Heart left ventricle (tissue), 16 donors: ENCODE measurements around the gene KREMEN1. TPM values are rescaled to one million over a fixed set of nuclear protein-coding genes. Genes with fewer than 3 reads are reported as not detected.
A peak's percentile ranks its signal among the peaks of the same experiment; 100 is the strongest.

Experiments used
- ATAC-seq, 4 donors: fragments of 200-7000 bp; cut with Tn5 transposase; one replicate each; pipeline ENCODE4 v1.9.1; 2020 to 2022; ENCODE audit warnings: moderate library complexity in 4 of 4, mild to moderate bottlenecking in 3 of 4, moderate number of reproducible peaks in 1 of 4
- DNase-seq, 5 donors: peaks; one replicate each; pipeline ENCODE4 v3.0.0-alpha.2; 2020
- H3K27ac ChIP-seq, 12 donors: fragments of 200-600 bp; sonication (generic) in 4 of 12; one replicate each; pipeline versions ENCODE4 v1.5.0 to v1.8.0; 2016 to 2022; ENCODE audit warnings: mild to moderate bottlenecking in 2 of 12
- H3K27me3 ChIP-seq, 9 donors: fragments of 200-600 bp; sonication (generic) in 2 of 9; one replicate each; pipeline versions ENCODE4 v1.5.1 to v1.8.0; 2016 to 2022; ENCODE audit warnings: mild to moderate bottlenecking in 3 of 9
- H3K36me3 ChIP-seq, 9 donors: fragments of 200-600 bp; sonication (generic) in 2 of 9; one replicate each; pipeline versions ENCODE4 v1.5.0 to v1.8.0; 2018 to 2022; ENCODE audit warnings: mild to moderate bottlenecking in 2 of 9
- H3K4me1 ChIP-seq, 12 donors: fragments of 200-600 bp; sonication (generic) in 4 of 12; one replicate each; pipeline versions ENCODE4 v1.5.0 to v1.8.0; 2016 to 2022; ENCODE audit warnings: mild to moderate bottlenecking in 3 of 12
- H3K4me3 ChIP-seq, 12 donors: fragments of 200-600 bp; sonication (generic) in 4 of 12; one replicate each; pipeline versions ENCODE4 v1.5.0 to v1.8.0; 2017 to 2022; ENCODE audit warnings: mild to moderate bottlenecking in 9 of 12, moderate library complexity in 4 of 12
- H3K9me3 ChIP-seq, 12 donors: fragments of 200-600 bp; sonication (generic) in 4 of 12; one replicate each; pipeline versions ENCODE4 v1.5.0 to v1.8.0; 2016 to 2022; ENCODE audit warnings: mild to moderate bottlenecking in 1 of 12
- CTCF ChIP-seq, 12 donors: fragments of 200-600 bp; sonication (generic) in 4 of 12; IDR thresholded peaks; one replicate each; pipeline versions ENCODE4 v1.5.0 to v1.8.0; 2018 to 2022; ENCODE audit warnings: antibody characterized with exemption in 12 of 12, mild to moderate bottlenecking in 5 of 12
- POLR2A ChIP-seq, 2 donors: fragments of 450-650 bp; IDR thresholded peaks; one replicate each; pipeline ENCODE4 v1.6.1; 2017; ENCODE audit warnings: antibody characterized with exemption in 2 of 2, mild to moderate bottlenecking in 2 of 2, moderate library complexity in 2 of 2
- WGBS, 4 donors: extraction: QIAGEN DNeasy Blood & Tissue Kit in 2 of 4; methylation state at CpG; one replicate each; pipeline versions ENCODE4 v1.1.5 to v1.1.7; 2013 to 2018; 5-methylcytosine and 5-hydroxymethylcytosine counted together
- intact Hi-C, 10 donors: fragments of 100-400 bp; cut with DNase I; formaldehyde crosslinking; loops; one replicate each; pipeline versions ENCODE4 v1.11.1 to v1.14.2; 2022
- polyA plus RNA-seq, 2 donors: library from polyadenylated mRNA; stranded (reverse); fragments of 200-250 nt; gene quantifications; one replicate each; pipeline ENCODE4 v1.2.3, GENCODE V29; 2013
- total RNA-seq, 9 donors: library from RNA; depleted of rRNA in 2 of 9; stranded (reverse); fragments of >200 nt in 2 of 9; fragmentation: NEBNext Ultra II Directional in 3 of 9; extraction: Animal tissue kit (Norgen Biotek cat#: 25700) in 3 of 9; gene quantifications; one replicate each; pipeline versions ENCODE4 v1.1.0 to v1.2.4, GENCODE V29; 2016 to 2023
- donor health status: ischemic (EF 13 %, LVEDD 7.1; RV severe dilation, severe dysfunction).
- donor health status: healthy with polysubstance abuse.
- donor health status: DM: no; HTN: yes; CAD: no.
- donor health status: DM: no; HTN: no; CAD: no.
- donor health status: ischemic (EF 25% LVEDD 6.9; RV normal size, moderate dysfunction).
- donor health status: ischemic (EF 25% LVEDD 5.7; RV mildly dilated, moderate dysfunction).
- donor health status: healthy.
- donor health status: DM: yes; HTN: yes; CAD: no.
- donor health status: ischemic (EF 35%, LVEDD 5.7; RV mildly dilated, moderate dysfunction).
- donor health status: nonischemic (EF 11% LVEDD 7.7; RV severe dilation, severe dysfunction).
- donor health status: DM: yes; HTN: yes; CAD: no.
- donor health status: PGD.
- donor health status: ischemic (EF 29% LVEDD 5.4; RV normal size, mild dysfunction).
- donor health status: nonischemic (EF 23%, LVEDD 6.1; RV moderate dilation, normal function).

Gene KREMEN1
- total and polyA plus RNA-seq, 11 donors, result 24.3 to 67.8 (median 36.4) TPM

- Histone ChIP-seq H3K27me3 (no peaks in the 10 kb centered on the region), H3K9me3 (no peaks in the 10 kb centered on the region), H3K27ac (peak overlapping the region in 10 of 12 donors; percentile 3 to 71 (median 54)), H3K4me1 (peaks cover 0 to 16% (median 8%) of the 10 kb centered on the region in 12 donors), H3K36me3 (peaks cover 0 to 50% (median 15%) of the 10 kb centered on the region in 9 donors), H3K4me3 (no peak overlapping the region)
- peak; percentile 82 to 97 (median 91) for ATAC-seq
- intact Hi-C loops, result no loop called here
- no peak for TF ChIP-seq CTCF (IDR thresholded peaks at IDR 0.05)
- no peak for TF ChIP-seq POLR2A (IDR thresholded peaks at IDR 0.05)
- 56 to 67% (median 63%) methylated on average over 13 of the region's 13 CpGs for WGBS, 4 donors
- peak in 3 of 5 donors; percentile 43 to 53 (median 50) for DNase-seq
Observed at GRCh38 chr22:29128891-29129807, 56.3 kb downstream of the KREMEN1 start.

DNA sequence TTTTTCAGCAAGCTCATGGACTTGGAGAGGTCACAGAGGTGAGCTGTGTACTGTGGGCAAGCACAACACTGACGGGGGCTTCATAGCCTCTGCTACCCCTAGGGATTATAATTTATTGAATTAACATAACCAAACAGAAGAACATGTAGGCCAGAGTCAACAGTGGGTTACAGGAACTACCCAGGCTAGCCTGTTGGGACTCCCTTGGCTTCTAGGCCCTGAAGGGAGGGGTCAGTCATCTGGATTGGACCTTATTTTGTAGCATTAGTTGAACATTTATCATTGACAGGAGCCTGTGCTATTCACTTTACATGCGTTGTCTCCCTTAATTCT is 56.9 kb downstream of the KREMEN1 start:
- ATAC-seq (peak in 1 of 4 donors; percentile 28), DNase-seq (no peak)
- 65 to 78% (median 73%) methylated on average over 2 of the region's 2 CpGs for WGBS, 4 donors
- Histone ChIP-seq H3K4me3 (no peak overlapping the region), H3K9me3 (no peaks in the 10 kb centered on the region), H3K36me3 (peaks cover 0 to 49% (median 13%) of the 10 kb centered on the region in 9 donors), H3K4me1 (peaks cover 0 to 16% (median 8%) of the 10 kb centered on the region in 12 donors), H3K27ac (peak overlapping the region in 10 of 12 donors; percentile 3 to 71 (median 54)), H3K27me3 (no peaks in the 10 kb centered on the region)
- no peak for TF ChIP-seq CTCF (IDR thresholded peaks at IDR 0.05)
- intact Hi-C loops, result no loop called here

DNA sequence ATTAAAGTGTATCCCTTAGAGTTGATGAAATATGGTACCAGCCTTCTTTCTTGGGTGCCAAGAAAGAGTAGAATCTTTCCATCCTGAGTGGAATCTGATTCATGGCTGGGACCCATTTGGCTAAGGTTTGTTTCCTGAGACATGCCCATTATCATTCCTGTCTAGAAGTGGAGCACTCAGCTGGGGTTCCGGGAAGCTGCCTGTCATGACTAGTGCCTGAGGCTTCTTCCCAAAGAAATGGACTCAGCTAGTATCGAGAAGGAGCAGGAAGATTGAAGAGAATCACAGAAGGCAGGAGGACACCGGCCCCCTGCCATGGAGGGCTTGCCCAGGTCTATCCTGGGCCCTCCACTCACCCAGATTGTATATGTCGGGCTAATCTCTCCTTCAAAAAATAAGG is 57.6 kb downstream of the KREMEN1 start:
- ATAC-seq (no peak), DNase-seq (no peak)
- Histone ChIP-seq H3K27me3 (no peaks in the 10 kb centered on the region), H3K36me3 (peaks cover 0 to 49% (median 11%) of the 10 kb centered on the region in 9 donors), H3K4me1 (peaks cover 0 to 16% (median 8%) of the 10 kb centered on the region in 12 donors), H3K4me3 (no peak overlapping the region), H3K9me3 (no peaks in the 10 kb centered on the region), H3K27ac (no peak overlapping the region)
- 79 to 94% (median 92%) methylated on average over 4 of the region's 4 CpGs for WGBS, 4 donors
- no peak for TF ChIP-seq CTCF (IDR thresholded peaks at IDR 0.05)
- TF ChIP-seq POLR2A (IDR thresholded peaks at IDR 0.05), result no peak
- intact Hi-C loops, result no loop called here

- H3K4me1 ChIP-seq, result peaks cover 0 to 14% (median 8%) of the 10 kb centered on the region in 12 donors
- peaks cover 0 to 52% (median 17%) of the 10 kb centered on the region in 9 donors for H3K36me3 ChIP-seq
Observed at GRCh38 chr22:29133603-29134133, 60.8 kb downstream of the KREMEN1 start.

More at GRCh38 chr22:29133603-29134133, 60.8 kb downstream of the KREMEN1 start:
- H3K27ac ChIP-seq, result no peak overlapping the region
- H3K4me3 ChIP-seq, result no peak overlapping the region
- H3K9me3 ChIP-seq, result no peaks in the 10 kb centered on the region
- 97 to 99% (median 98%) methylated on average over 2 of the region's 2 CpGs for WGBS, 4 donors
- TF ChIP-seq POLR2A (IDR thresholded peaks at IDR 0.05) (no peak), CTCF (IDR thresholded peaks at IDR 0.05) (no peak)
- DNase-seq (no peak), ATAC-seq (no peak)
- intact Hi-C loops, result no loop called here
- H3K27me3 ChIP-seq, result no peaks in the 10 kb centered on the region
